Loucy (cell line): ENCODE results near the gene NFIX.
A peak's percentile ranks its signal among the peaks of the same experiment; 100 is the strongest.

Source experiments
- H2AFZ ChIP-seq: fragments of 200-600 bp; sonication (generic); 2 replicates; pipeline ENCODE4 v1.6.0; 2016; ENCODE audit warnings: antibody characterized with exemption, mild to moderate bottlenecking, low read length, moderate library complexity
- H3F3A ChIP-seq: fragments of 200-600 bp; 2 replicates; pipeline ENCODE4 v1.6.0; 2016; ENCODE audit warnings: antibody characterized with exemption, low read depth, mild to moderate bottlenecking
- H3K27me3 ChIP-seq: fragments of 200-600 bp; sonication (generic); 2 replicates; pipeline ENCODE4 v1.6.1; 2014; ENCODE audit warnings: low read length, mild to moderate bottlenecking; ENCODE audit not compliant: insufficient read depth, poor library complexity, severe bottlenecking
- H3K36me3 ChIP-seq: fragments of 200-600 bp; sonication (generic); 2 replicates; pipeline ENCODE4 v1.6.1; 2016; ENCODE audit warnings: low read length; ENCODE audit not compliant: insufficient read depth
- H3K4me1 ChIP-seq: fragments of 200-600 bp; sonication (generic); 2 replicates; pipeline ENCODE4 v1.5.1; 2014; ENCODE audit warnings: low read length, mild to moderate bottlenecking; ENCODE audit not compliant: insufficient read depth, poor library complexity, severe bottlenecking
- H3K4me2 ChIP-seq: fragments of 200-600 bp; sonication (generic); 2 replicates; pipeline ENCODE4 v1.6.0; 2014; ENCODE audit warnings: antibody characterized with exemption, low read length, low read depth, mild to moderate bottlenecking; ENCODE audit not compliant: poor library complexity, severe bottlenecking
- H3K4me3 ChIP-seq: fragments of 200-600 bp; sonication (generic); 2 replicates; pipeline ENCODE4 v1.5.1; 2014; ENCODE audit warnings: low read length, mild to moderate bottlenecking, mixed read lengths; ENCODE audit not compliant: poor library complexity, severe bottlenecking
- H3K79me2 ChIP-seq: fragments of 200-600 bp; sonication (generic); 2 replicates; pipeline ENCODE4 v1.6.1; 2014; ENCODE audit warnings: low read length; ENCODE audit not compliant: insufficient read depth
- H3K9ac ChIP-seq: fragments of 200-600 bp; sonication (generic); 2 replicates; pipeline ENCODE4 v1.6.0; 2014; ENCODE audit warnings: mild to moderate bottlenecking, low read depth, low read length, moderate library complexity; ENCODE audit not compliant: poor library complexity, severe bottlenecking
- H3K9me2 ChIP-seq: fragments of 200-600 bp; sonication (generic); replicated peaks from 2 replicates; pipeline ENCODE4 v1.6.1; 2016; ENCODE audit warnings: low read depth, low read length, mixed read lengths
- H3K9me3 ChIP-seq: fragments of 200-600 bp; sonication (generic); 2 replicates; pipeline ENCODE4 v1.6.1; 2014; ENCODE audit warnings: mild to moderate bottlenecking, antibody characterized with exemption, low read length, low read depth; ENCODE audit not compliant: insufficient read depth
- H4K20me1 ChIP-seq: fragments of 200-600 bp; sonication (generic); 2 replicates; pipeline ENCODE4 v1.6.0; 2014; ENCODE audit warnings: antibody characterized with exemption, low read length, mild to moderate bottlenecking; ENCODE audit not compliant: insufficient read depth, poor library complexity, severe bottlenecking
- CTCF ChIP-seq: fragments of 200-600 bp; sonication (generic); conservative IDR thresholded peaks from 2 replicates; pipeline ENCODE4 v1.5.1; 2014; ENCODE audit warnings: mild to moderate bottlenecking, antibody characterized with exemption, low read length
- EZH2phosphoT487 ChIP-seq: fragments of 200-600 bp; IDR thresholded peaks from 2 replicates; pipeline ENCODE4 v1.6.1; 2018; ENCODE audit warnings: antibody characterized with exemption, mild to moderate bottlenecking, moderate library complexity, borderline replicate concordance

The NFIX gene

GRCh38 chr19:12994701-12995595 is at the start of gene NFIX:
Gene NFIX (plus strand): TSS chr19:12995475. CDS start chr19:12995838, 363 bp downstream.
- H4K20me1 ChIP-seq = no peaks in the 10 kb centered on the region
- H3K27me3 ChIP-seq = no peaks in the 10 kb centered on the region
- peak within 1 kb of the TSS; percentile 73 for H3K4me3 ChIP-seq
- no peak for TF ChIP-seq CTCF
- TF ChIP-seq EZH2phosphoT487 = no peak
- peak within 1 kb of the TSS; percentile 82 for H2AFZ ChIP-seq
- H3K36me3 ChIP-seq = no peaks in the 10 kb centered on the region
- no peaks in the 10 kb centered on the region for H3K9me2 ChIP-seq
- peak within 1 kb of the TSS; percentile 44 for H3K9ac ChIP-seq
- no peaks in the 10 kb centered on the region for H3K79me2 ChIP-seq
- no peaks in the 10 kb centered on the region for H3K9me3 ChIP-seq
- H3K4me2 ChIP-seq = peak within 1 kb of the TSS; percentile 80
- no peaks in the 10 kb centered on the region for H3F3A ChIP-seq
- peaks cover 6% of the 10 kb centered on the region for H3K4me1 ChIP-seq

DNA sequence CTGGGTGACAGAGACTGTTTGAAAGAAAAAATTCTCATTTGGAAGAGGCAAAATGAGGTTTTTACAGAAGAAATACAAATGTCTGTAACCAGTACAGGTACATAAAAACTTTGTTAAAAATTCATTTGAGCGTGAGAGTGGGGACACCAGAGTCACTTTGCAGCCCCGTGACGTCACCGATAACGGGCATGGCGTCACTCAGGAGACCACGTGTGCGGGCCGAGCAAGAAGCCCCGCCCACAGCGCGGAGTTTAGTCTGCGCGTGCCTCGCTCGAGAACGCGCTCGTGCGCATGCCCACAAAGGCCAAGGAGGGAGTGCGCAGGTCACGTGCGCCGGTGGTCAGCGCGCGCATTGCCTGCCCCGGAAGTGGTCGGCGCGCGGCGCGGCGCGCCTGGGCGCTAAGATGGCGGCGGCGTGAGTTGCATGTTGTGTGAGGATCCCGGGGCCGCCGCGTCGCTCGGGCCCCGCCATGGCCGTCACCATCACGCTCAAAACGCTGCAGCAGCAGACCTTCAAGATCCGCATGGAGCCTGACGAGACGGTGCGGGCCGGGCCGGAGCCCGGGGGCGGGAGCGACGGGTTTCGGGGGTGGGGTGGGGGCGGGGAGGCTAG is 49.7 kb upstream of the NFIX start, which contains the start of gene RAD23A:
Gene RAD23A (plus strand): TSS at position 384 of the 613 bp plus-strand sequence. CDS start 87 bp downstream, at position 471.
- peaks cover 86% of the 10 kb centered on the region for H4K20me1 ChIP-seq
- no peaks in the 10 kb centered on the region for H3K9me3 ChIP-seq
- peaks cover 93% of the 10 kb centered on the region for H3K79me2 ChIP-seq
- peaks cover 56% of the 10 kb centered on the region for H3K4me1 ChIP-seq
- H2AFZ ChIP-seq = no peak within 1 kb of the TSS; the same call in 1 of the 2 replicates
- peak within 1 kb of the TSS; percentile 96 for H3K4me3 ChIP-seq
- peaks cover 71% of the 10 kb centered on the region for H3K36me3 ChIP-seq
- no peak for TF ChIP-seq EZH2phosphoT487
- TF ChIP-seq CTCF = no peak
- H3F3A ChIP-seq = peaks cover 26% of the 10 kb centered on the region
- H3K4me2 ChIP-seq = peak within 1 kb of the TSS; percentile 99
- no peaks in the 10 kb centered on the region for H3K9me2 ChIP-seq
- H3K27me3 ChIP-seq = no peaks in the 10 kb centered on the region
- peak within 1 kb of the TSS; percentile 100 for H3K9ac ChIP-seq

- peaks cover 65% of the 10 kb centered on the region for H3K36me3 ChIP-seq
Measured at GRCh38 chr19:12946092-12946721, 49.1 kb upstream of the NFIX start.

More at GRCh38 chr19:12946092-12946721, 49.1 kb upstream of the NFIX start:
- Histone ChIP-seq H3K4me3 (peak overlapping the region; percentile 96), H3K9ac (peak overlapping the region; percentile 91), H3F3A (peaks cover 26% of the 10 kb centered on the region), H3K9me2 (no peaks in the 10 kb centered on the region), H3K27me3 (no peaks in the 10 kb centered on the region), H4K20me1 (peaks cover 80% of the 10 kb centered on the region), H3K79me2 (peaks cover 92% of the 10 kb centered on the region), H2AFZ (no peak overlapping the region; the same call in 1 of the 2 replicates), H3K9me3 (no peaks in the 10 kb centered on the region), H3K4me2 (peak overlapping the region; percentile 91), H3K4me1 (peaks cover 50% of the 10 kb centered on the region)
- no peak for TF ChIP-seq EZH2phosphoT487
- no peak for TF ChIP-seq CTCF
